Measurements from ENCODE around the gene RANBP9.

The RANBP9 gene

DNA sequence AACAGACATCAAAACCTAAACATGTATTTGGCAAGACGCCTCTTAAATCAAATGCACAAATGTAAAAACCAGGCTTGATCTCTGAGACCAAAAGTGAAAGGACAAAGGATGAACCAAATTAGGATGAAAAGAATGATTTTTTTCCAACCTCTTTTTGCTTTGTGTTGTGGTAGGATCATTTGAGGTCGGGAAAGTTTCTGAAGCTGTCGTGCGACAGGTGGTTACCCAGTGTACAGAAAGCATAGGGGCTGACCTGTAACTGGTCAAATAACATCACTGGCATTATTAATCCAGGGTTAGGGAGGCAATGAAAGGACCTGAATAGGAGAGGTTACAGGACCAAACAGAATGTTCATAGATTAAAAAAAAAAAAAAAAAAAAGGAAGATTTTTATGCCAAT, 114.6 kb downstream of the RANBP9 start:
- Histone ChIP-seq H3K9me3 (ENCODE audit: control insufficient read depth, insufficient read depth, low read depth, low read length) (no peaks in the 10 kb centered on the region), H3K27ac (ENCODE audit: low read depth, low read length) (no peak overlapping the region), H3K9ac (ENCODE audit: low read length) (no peak overlapping the region), H3K4me3 (ENCODE audit: low read depth, low read length) (no peak overlapping the region), H3K36me3 (ENCODE audit: control insufficient read depth, insufficient read depth, low read length) (peaks cover 65% of the 10 kb centered on the region), H3K27me3 (ENCODE audit: control insufficient read depth, insufficient read depth, low read length) (no peaks in the 10 kb centered on the region), H3K4me1 (ENCODE audit: control insufficient read depth, insufficient read depth, low read length) (no peaks in the 10 kb centered on the region)

GRCh38 chr6:13593720-13594119, 117.9 kb downstream of the RANBP9 start:
- Histone ChIP-seq H3K36me3 (ENCODE audit: control insufficient read depth, insufficient read depth, low read length) (peaks cover 64% of the 10 kb centered on the region), H3K4me3 (ENCODE audit: low read depth, low read length) (no peak overlapping the region), H3K9ac (ENCODE audit: low read length) (no peak overlapping the region), H3K9me3 (ENCODE audit: control insufficient read depth, insufficient read depth, low read depth, low read length) (no peaks in the 10 kb centered on the region), H3K4me1 (ENCODE audit: control insufficient read depth, insufficient read depth, low read length) (no peaks in the 10 kb centered on the region), H3K27me3 (ENCODE audit: control insufficient read depth, insufficient read depth, low read length) (no peaks in the 10 kb centered on the region), H3K27ac (ENCODE audit: low read depth, low read length) (no peak overlapping the region)

- Histone ChIP-seq H3K27ac (ENCODE audit: low read depth, low read length) (no peak overlapping the region), H3K27me3 (ENCODE audit: control insufficient read depth, insufficient read depth, low read length) (no peaks in the 10 kb centered on the region), H3K9me3 (ENCODE audit: control insufficient read depth, insufficient read depth, low read depth, low read length) (no peaks in the 10 kb centered on the region), H3K9ac (ENCODE audit: low read length) (no peak overlapping the region), H3K4me1 (ENCODE audit: control insufficient read depth, insufficient read depth, low read length) (no peaks in the 10 kb centered on the region), H3K36me3 (ENCODE audit: control insufficient read depth, insufficient read depth, low read length) (peaks cover 65% of the 10 kb centered on the region), H3K4me3 (ENCODE audit: low read depth, low read length) (no peak overlapping the region)
Observed at GRCh38 chr6:13593103-13593502, 118.5 kb downstream of the RANBP9 start.

GRCh38 chr6:13591205-13591921, 120.3 kb downstream of the RANBP9 start:
- Histone ChIP-seq H3K9ac (ENCODE audit: low read length) (no peak overlapping the region), H3K9me3 (ENCODE audit: control insufficient read depth, insufficient read depth, low read depth, low read length) (no peaks in the 10 kb centered on the region), H3K36me3 (ENCODE audit: control insufficient read depth, insufficient read depth, low read length) (peaks cover 70% of the 10 kb centered on the region), H3K4me3 (ENCODE audit: low read depth, low read length) (no peak overlapping the region), H3K27me3 (ENCODE audit: control insufficient read depth, insufficient read depth, low read length) (no peaks in the 10 kb centered on the region), H3K27ac (ENCODE audit: low read depth, low read length) (no peak overlapping the region), H3K4me1 (ENCODE audit: control insufficient read depth, insufficient read depth, low read length) (no peaks in the 10 kb centered on the region)

- H3K36me3 ChIP-seq (ENCODE audit: control insufficient read depth, insufficient read depth, low read length), result peaks cover 64% of the 10 kb centered on the region
Observed at GRCh38 chr6:13590574-13591153, 121.0 kb downstream of the RANBP9 start.

GRCh38 chr6:13589801-13590200, 121.8 kb downstream of the RANBP9 start:
- Histone ChIP-seq H3K27ac (ENCODE audit: low read depth, low read length) (no peak overlapping the region), H3K27me3 (ENCODE audit: control insufficient read depth, insufficient read depth, low read length) (no peaks in the 10 kb centered on the region), H3K36me3 (ENCODE audit: control insufficient read depth, insufficient read depth, low read length) (peaks cover 57% of the 10 kb centered on the region), H3K4me3 (ENCODE audit: low read depth, low read length) (no peak overlapping the region), H3K9ac (ENCODE audit: low read length) (no peak overlapping the region), H3K9me3 (ENCODE audit: control insufficient read depth, insufficient read depth, low read depth, low read length) (no peaks in the 10 kb centered on the region), H3K4me1 (ENCODE audit: control insufficient read depth, insufficient read depth, low read length) (no peaks in the 10 kb centered on the region)

More at GRCh38 chr6:13590574-13591153, 121.0 kb downstream of the RANBP9 start:
- Histone ChIP-seq H3K4me1 (ENCODE audit: control insufficient read depth, insufficient read depth, low read length) (no peaks in the 10 kb centered on the region), H3K27ac (ENCODE audit: low read depth, low read length) (no peak overlapping the region), H3K4me3 (ENCODE audit: low read depth, low read length) (no peak overlapping the region), H3K9ac (ENCODE audit: low read length) (no peak overlapping the region), H3K27me3 (ENCODE audit: control insufficient read depth, insufficient read depth, low read length) (no peaks in the 10 kb centered on the region), H3K9me3 (ENCODE audit: control insufficient read depth, insufficient read depth, low read depth, low read length) (no peaks in the 10 kb centered on the region)

- H3K9me3 ChIP-seq (ENCODE audit: control insufficient read depth, insufficient read depth, low read depth, low read length), result no peaks in the 10 kb centered on the region
- no peak overlapping the region for H3K9ac ChIP-seq (ENCODE audit: low read length)
- no peak overlapping the region for H3K27ac ChIP-seq (ENCODE audit: low read depth, low read length)
- no peak overlapping the region for H3K4me3 ChIP-seq (ENCODE audit: low read depth, low read length)
- peaks cover 50% of the 10 kb centered on the region for H3K36me3 ChIP-seq (ENCODE audit: control insufficient read depth, insufficient read depth, low read length)
- no peaks in the 10 kb centered on the region for H3K4me1 ChIP-seq (ENCODE audit: control insufficient read depth, insufficient read depth, low read length)
- no peaks in the 10 kb centered on the region for H3K27me3 ChIP-seq (ENCODE audit: control insufficient read depth, insufficient read depth, low read length)
Observed at GRCh38 chr6:13586603-13587542, 124.8 kb downstream of the RANBP9 start.

DNA sequence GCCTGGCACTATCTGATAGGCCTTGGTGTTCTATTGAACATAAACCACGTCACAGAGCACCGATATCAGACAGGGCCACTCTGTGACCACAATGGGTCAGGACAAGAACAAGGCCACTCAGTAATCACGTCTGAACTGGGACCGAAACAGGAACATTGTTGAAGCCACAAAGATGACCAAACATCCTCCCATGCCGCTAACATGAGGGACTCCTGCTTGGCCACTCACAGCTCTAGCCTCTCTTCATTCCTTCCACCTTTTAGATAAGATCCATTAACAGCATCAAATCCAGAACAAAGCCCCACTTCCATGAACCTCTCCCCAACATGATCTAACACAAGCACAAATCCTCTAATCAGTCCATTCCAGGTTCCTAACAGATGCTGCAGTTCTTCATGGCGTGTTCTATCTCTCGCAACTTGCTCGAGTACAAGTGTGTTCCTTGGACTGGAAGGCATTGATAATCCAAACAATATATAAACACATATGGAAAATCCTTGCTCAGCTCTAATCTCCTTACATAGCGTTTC, 129.9 kb downstream of the RANBP9 start:
- Histone ChIP-seq H3K27ac (ENCODE audit: low read depth, low read length) (no peak overlapping the region), H3K9me3 (ENCODE audit: control insufficient read depth, insufficient read depth, low read depth, low read length) (no peaks in the 10 kb centered on the region), H3K36me3 (ENCODE audit: control insufficient read depth, insufficient read depth, low read length) (peaks cover 32% of the 10 kb centered on the region), H3K27me3 (ENCODE audit: control insufficient read depth, insufficient read depth, low read length) (no peaks in the 10 kb centered on the region), H3K9ac (ENCODE audit: low read length) (no peak overlapping the region), H3K4me3 (ENCODE audit: low read depth, low read length) (no peak overlapping the region), H3K4me1 (ENCODE audit: control insufficient read depth, insufficient read depth, low read length) (no peaks in the 10 kb centered on the region)

GRCh38 chr6:13579911-13580310, 131.7 kb downstream of the RANBP9 start:
- H3K27ac ChIP-seq (ENCODE audit: low read depth, low read length), result no peak overlapping the region
- no peak overlapping the region for H3K9ac ChIP-seq (ENCODE audit: low read length)
- no peaks in the 10 kb centered on the region for H3K9me3 ChIP-seq (ENCODE audit: control insufficient read depth, insufficient read depth, low read depth, low read length)
- no peaks in the 10 kb centered on the region for H3K4me1 ChIP-seq (ENCODE audit: control insufficient read depth, insufficient read depth, low read length)
- peaks cover 29% of the 10 kb centered on the region for H3K36me3 ChIP-seq (ENCODE audit: control insufficient read depth, insufficient read depth, low read length)
- H3K4me3 ChIP-seq (ENCODE audit: low read depth, low read length), result no peak overlapping the region
- no peaks in the 10 kb centered on the region for H3K27me3 ChIP-seq (ENCODE audit: control insufficient read depth, insufficient read depth, low read length)

- Histone ChIP-seq H3K36me3 (ENCODE audit: control insufficient read depth, insufficient read depth, low read length) (peaks cover 18% of the 10 kb centered on the region), H3K9ac (ENCODE audit: low read length) (no peak overlapping the region), H3K4me1 (ENCODE audit: control insufficient read depth, insufficient read depth, low read length) (peaks cover 6% of the 10 kb centered on the region), H3K27me3 (ENCODE audit: control insufficient read depth, insufficient read depth, low read length) (no peaks in the 10 kb centered on the region), H3K27ac (ENCODE audit: low read depth, low read length) (no peak overlapping the region), H3K9me3 (ENCODE audit: control insufficient read depth, insufficient read depth, low read depth, low read length) (no peaks in the 10 kb centered on the region), H3K4me3 (ENCODE audit: low read depth, low read length) (no peak overlapping the region)
Observed at GRCh38 chr6:13577926-13578325, 133.7 kb downstream of the RANBP9 start.

DNA sequence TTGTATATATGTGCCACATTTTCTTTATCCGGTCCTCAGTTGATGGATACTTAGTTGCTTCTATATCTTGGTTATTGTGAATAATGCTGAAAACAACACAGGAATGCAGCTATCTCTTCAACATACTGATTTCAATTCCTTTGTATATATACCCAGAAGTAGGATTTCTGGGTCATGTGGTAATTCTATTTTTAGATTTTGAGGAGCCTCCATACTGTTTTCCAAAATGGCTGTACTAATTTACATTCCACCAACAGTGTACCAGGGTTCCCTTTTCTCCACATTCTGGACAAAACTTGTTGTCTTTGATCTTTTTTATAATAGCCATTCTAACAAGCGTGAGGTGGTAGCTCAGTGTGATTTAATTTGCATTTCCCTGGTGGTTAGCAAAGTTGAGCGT, 135.6 kb downstream of the RANBP9 start:
- no peak overlapping the region for H3K27ac ChIP-seq (ENCODE audit: low read depth, low read length)
- H3K36me3 ChIP-seq (ENCODE audit: control insufficient read depth, insufficient read depth, low read length), result peaks cover 9% of the 10 kb centered on the region
- H3K9ac ChIP-seq (ENCODE audit: low read length), result no peak overlapping the region
- no peaks in the 10 kb centered on the region for H3K27me3 ChIP-seq (ENCODE audit: control insufficient read depth, insufficient read depth, low read length)
- peaks cover 6% of the 10 kb centered on the region for H3K4me1 ChIP-seq (ENCODE audit: control insufficient read depth, insufficient read depth, low read length)
- H3K9me3 ChIP-seq (ENCODE audit: control insufficient read depth, insufficient read depth, low read depth, low read length), result no peaks in the 10 kb centered on the region
- no peak overlapping the region for H3K4me3 ChIP-seq (ENCODE audit: low read depth, low read length)
